ENCODE data around the gene FSHR.

The FSHR gene

GRCh38 chr2:49154140-49154539 lies at the start of gene FSHR:
Gene FSHR, minus strand, starts transcription at chr2:49154515. Its CDS starts 98 bp downstream, at chr2:49154417.
- DNase-seq, result no peak

DNA sequence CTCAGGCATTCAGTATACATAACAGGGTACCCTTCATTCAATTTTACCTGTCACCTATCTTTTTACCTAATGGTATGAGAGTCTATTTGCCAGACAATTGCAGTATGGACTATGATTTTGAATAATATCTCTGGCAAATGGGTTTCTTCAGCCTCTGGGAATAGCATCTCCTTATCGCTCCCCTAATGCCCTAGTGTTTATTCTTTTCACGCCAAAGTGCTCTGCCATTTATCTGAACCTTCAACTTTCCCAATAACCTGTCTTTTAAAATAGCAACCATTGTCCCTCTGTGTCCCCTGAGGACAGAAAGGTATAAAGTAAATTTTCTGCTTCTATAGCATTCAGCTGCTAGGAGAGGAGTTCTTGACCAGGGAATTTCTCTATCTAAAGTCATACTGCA lies 45.0 kb upstream of the FSHR start:
- no peak for DNase-seq

- DNase-seq, result no peak
Observed at GRCh38 chr2:49194701-49195100, 40.4 kb upstream of the FSHR start.

- no peak for DNase-seq
Observed at GRCh38 chr2:49192036-49192435, 37.7 kb upstream of the FSHR start.

DNA sequence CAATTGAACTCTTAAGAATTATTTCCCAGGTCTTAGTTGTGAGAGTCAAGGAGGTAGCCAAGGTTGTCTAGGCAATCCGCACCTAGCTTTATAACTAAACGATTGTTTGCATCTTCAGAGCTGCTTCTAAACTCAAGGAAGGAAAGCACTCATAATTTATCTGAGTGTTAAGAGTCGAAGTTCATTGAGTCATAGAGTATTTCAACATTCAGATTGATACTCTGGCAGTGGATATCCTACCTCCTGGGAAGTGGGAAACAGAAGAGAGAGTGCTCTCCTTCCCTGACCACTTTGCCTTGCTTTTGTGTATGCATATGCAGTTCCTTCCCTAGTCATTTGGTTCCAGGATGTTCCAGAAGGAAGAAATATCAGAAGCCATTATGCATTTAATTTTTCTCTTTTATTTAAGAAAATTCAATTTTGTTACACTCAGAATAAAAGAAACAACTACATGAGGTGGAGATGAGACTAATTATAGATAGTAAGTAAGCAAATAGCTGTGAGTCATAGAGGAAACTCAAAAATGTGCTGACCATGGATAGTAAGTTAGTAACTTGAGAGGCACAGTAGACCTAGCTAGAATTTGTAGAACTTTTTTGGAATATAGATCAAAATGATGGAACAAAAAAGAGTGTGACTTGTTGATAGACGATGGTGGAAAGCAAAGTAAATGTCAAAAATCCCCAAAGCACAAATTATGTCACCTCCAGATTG lies 35.4 kb upstream of the FSHR start:
- DNase-seq, result no peak

GRCh38 chr2:49186050-49186648 lies 31.8 kb upstream of the FSHR start:
- DNase-seq, result no peak

GRCh38 chr2:49178656-49179055 lies 24.3 kb upstream of the FSHR start:
- DNase-seq, result no peak

DNA sequence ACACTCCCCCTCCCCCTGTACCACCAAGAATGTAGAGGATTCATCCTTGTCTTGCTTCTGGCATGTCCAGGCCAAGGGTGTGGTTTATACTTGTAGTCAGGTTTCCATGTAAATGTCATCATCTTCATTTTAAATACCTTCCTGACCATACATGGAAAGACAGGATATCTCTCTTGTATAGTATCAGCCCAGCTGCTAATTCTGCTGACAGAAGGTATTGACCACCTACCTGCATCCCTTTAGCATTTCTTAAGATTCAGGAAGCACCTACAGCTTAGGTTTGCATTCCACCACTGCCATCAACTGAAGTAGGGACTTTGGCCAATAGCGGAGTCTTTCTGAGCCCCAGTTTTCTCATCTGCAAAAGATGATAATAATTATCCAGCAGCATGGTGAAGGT lies 22.9 kb upstream of the FSHR start:
- DNase-seq, result no peak

DNA sequence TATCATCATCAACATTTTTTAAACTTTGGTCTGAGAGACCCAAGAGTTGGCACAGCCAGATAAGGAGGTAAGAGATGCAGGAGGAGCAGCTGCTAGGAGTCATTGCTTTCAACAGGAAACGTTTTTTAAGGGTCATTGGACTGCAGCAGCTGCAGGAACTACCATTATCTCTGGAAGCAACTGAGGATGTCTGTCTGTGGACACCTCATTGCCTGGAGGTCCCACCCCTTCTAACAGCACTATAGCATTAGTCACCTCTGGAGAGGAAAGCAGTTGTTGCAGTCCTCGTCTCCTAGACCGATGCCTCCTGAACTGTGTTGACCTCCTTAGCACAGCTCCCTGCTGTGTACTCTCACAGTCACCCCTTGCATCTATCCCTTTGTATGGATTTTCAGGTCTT lies 21.5 kb upstream of the FSHR start:
- no peak for DNase-seq

GRCh38 chr2:49174750-49175149 lies 20.4 kb upstream of the FSHR start:
- DNase-seq, result no peak

GRCh38 chr2:49167131-49167530 lies 12.8 kb upstream of the FSHR start:
- no peak for DNase-seq

- DNase-seq, result no peak
Observed at GRCh38 chr2:49165662-49166061, 11.3 kb upstream of the FSHR start.

DNA sequence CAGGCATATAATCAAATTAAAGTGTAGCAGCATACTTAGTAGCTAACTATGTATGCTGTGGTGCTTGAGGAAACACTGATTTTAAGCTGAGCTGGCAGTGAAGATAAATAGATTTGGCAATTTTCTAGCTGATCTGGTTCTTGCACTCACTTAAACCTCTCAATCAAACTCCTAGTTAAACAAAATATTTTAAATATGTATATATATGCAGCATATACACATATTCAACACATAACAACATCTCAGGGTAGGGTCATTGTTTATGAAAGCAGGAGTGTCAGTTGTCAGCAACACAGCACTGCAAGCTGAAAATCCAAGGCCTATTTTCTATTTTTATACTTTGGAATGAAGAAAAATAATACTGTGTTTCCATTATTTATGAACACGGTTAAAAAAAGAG lies 10.4 kb upstream of the FSHR start:
- no peak for DNase-seq

GRCh38 chr2:49162151-49162550 lies 7.8 kb upstream of the FSHR start:
- no peak for DNase-seq

DNA sequence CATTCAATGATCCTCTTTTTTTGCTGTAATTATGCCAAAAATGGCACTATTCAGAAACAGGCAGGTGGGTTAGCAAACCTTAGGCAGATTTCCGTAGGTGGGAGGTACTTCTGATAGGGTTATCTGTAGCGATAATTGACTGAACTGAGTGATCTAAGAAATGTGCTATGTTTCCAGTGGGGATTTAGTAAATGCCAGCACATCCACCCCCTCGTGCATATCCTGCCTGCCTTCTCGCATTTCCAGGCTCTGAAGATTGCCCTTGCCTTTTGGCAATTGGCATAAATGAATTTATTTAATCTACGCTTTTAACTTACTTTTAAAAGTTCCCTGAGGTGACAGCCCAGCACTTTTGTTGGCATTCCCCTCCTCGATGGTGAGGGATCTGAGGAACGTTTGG lies 576 bp upstream of the FSHR start:
- no peak for DNase-seq

DNA sequence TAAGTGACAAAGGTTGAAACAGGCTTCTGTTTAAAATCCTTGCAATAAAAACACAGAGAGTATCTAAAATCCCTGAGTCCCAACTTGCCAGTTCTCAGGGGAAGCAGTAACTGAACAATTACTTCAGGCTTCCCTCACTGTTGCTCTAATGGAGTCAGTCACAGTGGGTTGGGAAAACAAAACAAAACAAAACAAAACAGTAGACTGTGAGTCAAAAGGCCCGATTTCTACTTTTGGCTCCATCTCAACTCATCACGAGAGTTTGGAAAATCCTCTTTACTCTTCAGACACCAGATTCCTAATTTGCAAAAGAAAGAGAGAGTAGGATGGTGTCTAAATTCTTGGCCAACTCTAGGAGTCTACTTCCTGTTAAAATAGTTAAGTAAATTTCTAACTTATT lies 1.1 kb downstream of the FSHR start:
- DNase-seq, result no peak

- no peak for DNase-seq
Observed at GRCh38 chr2:49152824-49153223, 1.5 kb downstream of the FSHR start.

DNA sequence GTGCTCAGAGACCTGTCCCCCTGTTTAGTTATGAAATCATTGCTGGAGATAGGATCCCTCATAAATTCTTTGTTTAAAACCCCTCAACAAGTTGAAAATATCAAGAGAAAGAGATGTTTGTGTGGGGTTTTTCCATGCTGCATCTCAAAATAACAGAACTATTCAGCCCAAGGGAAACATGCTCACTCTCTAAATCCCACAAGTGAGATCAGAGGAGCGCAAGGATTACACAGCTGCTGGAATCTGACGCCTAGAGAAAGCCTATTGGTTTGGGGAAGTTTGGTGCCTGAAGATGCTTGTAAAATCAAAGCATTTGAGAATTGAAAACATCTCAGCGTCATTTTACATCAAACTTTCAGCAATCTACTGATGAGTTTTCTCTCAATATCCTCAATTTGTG lies 7.9 kb downstream of the FSHR start:
- DNase-seq, result no peak

DNA sequence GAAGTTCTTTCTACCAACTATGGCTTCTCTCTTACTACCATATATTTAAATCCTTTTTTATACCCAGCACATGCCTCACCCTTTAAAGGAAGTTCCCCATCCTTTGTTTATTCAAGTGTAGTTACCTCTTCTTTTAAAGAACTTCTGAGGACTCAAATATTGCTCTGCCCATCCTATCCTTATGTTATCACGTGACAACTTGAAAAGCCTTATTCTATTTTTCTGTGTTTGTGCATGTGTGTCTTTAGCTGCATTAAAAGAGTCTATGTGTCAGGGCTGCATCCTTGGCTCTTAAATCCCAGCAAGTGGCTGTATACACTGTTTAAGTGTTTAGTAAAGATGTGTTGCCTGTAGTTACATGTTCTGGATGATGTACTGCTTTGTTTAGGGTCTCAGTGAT lies 22.5 kb downstream of the FSHR start:
- DNase-seq, result no peak

- DNase-seq, result no peak
Observed at GRCh38 chr2:49129034-49129433, 25.3 kb downstream of the FSHR start.

DNA sequence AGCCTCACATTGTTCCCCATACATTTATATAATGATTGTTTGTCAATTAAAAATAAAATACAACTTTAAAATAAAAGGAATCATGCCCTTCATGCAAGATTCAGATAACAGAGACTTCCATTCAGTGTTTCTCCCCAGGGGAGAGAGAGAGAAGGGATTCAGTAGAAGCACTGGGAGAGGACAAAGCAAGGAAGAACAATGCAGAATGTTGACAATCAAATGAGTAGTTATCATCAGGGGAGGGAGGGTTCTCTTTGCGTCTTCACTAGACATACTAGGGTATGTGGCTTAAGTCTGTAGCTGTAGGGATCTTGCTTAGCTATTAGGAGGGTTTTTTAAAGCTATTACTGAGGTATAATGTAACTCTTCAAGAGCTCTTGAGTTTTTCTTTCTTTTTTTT lies 30.7 kb downstream of the FSHR start:
- no peak for DNase-seq

- DNase-seq, result no peak
Observed at GRCh38 chr2:49122107-49122506, 32.2 kb downstream of the FSHR start.

- DNase-seq, result no peak
Observed at GRCh38 chr2:49113046-49113445, 41.3 kb downstream of the FSHR start.

DNA sequence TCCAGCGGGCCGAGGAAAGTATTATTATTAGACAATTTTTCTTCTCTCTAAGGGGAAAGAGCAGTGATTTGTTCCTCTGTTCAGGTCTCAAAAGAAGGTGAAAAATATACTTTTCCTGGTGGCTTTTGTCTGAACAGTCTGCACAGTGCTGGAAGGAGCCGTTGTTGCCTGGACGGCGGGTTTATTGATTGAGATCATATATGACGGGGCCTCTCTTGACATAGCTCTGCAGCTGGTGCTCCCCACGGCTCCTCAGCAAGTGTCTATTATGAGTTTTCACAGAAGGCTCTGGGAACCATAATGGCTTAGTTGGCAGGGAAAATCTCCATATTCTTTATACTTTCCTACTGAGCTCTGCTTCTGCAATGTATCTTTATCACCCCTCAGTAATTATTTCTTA lies 42.9 kb downstream of the FSHR start:
- DNase-seq, result no peak

GRCh38 chr2:49111006-49111405 lies 43.3 kb downstream of the FSHR start:
- no peak for DNase-seq

Data from NCI-H1092 (cell line).